GM21360 (cell line): ENCODE measurements around the gene HNRNPLL.
"Not testable (repeated sequence)": the region's sequence is repeated elsewhere in the genome, so short reads cannot be mapped to it uniquely, and the experiment has no call there.

ENCODE experiments used
- ATAC-seq: cut with Tn5 transposase; IDR thresholded peaks from one replicate; pipeline ENCODE4 v1.9.1; 2021; ENCODE audit warnings: mild to moderate bottlenecking, moderate library complexity; ENCODE audit not compliant: unreplicated experiment

Gene HNRNPLL

DNA sequence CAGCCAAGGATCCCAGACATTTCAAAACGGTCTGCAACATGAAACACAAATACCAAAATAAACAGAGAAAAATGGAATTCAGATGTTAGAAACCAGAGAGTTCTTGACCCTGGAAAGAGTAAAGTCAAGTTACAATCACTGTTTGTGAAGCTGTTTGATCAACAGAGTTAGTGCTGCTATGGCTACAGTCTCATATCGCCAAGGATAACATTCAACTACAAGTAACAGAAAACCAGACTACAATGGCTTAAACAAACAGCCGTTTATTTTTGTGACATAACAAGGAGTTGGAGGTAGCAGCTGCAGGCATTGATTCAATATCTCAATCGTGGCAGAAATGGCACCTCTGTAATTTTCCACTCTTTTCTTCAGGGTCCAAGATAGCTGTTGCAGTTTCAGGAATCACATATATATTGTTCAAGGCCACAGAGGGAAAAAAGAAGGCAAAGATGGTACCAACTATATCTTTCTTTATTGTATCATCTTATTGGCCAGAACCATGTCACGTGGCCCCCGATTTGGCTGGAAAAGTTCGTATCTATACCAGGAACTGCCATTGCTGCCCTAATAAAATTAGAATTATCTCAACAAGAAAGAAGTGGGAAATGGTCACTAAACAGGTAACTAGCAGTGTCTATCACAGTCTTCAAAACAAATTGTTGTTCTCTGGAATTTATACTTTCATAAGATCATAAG, 17.7 kb upstream of the HNRNPLL start:
- ATAC-seq = no peak

DNA sequence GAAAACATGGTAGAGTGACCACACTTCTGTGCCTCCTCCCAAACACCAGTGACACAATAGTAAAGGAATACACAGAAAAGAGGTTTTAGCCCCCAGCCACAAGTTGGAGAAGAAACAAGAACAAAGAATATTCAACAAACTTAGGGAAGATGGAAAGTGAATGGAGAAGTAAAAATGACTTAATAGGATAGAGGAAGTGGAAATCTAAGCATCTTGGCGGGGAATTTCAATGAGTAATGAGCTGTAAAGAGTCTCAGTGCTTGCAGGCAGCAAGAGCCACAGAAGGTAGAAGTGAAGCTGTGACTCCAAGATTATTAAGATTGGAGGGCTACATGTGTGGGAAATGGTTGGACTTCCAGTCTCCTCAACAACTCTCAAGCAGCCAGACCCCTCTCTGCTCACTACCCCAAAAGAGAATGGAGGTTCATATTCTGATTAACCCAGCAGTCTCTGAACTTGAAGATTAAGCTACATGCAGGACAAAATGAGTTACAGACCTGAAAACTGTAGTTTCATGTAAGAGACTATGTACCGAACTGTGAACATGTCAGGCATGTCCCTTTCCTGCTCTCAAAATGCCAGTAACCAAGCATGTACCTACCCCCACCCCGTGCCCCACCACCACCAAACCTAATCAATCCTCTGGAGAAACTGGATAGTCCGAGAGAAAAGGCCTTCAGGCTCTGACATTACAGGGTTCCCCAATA, 16.9 kb upstream of the HNRNPLL start:
- ATAC-seq = no peak

DNA sequence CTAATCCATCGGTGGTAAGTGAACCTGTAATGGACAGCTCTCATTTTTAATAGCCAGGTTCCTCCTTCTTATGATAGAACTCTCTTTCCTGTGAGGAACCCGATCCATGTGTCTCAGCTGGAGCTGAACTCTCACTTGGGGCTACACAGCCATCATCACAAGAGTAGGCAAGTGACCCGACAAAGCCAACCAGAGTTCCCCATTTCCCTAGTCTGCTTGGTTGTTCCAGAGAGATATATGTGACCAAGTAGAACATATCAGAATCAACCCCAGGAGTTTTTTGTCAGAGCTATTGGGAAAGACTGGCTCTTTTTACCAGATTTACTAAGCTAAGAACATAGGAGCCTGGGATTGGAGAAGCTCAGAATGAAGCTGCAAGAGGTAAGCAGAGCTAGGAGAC, 14.6 kb upstream of the HNRNPLL start:
- no peak for ATAC-seq

DNA sequence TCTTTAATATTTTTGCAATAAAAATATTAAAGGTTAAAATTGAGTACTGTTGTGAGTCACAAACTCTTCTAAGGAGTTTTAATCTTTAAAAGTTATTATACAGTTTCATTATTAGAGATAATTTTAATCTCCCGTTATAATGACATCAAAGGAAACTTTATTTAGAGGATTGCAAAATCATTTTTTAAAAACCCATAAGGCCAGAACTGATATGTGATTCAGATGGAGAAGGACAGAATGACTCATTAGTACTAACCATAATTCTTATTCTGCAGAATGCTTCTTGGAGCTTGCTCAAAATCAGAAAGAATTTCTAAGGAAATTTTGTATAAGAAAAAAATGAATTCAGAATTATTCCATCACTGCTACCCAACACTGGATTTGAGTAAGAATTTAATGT, 12.5 kb upstream of the HNRNPLL start:
- ATAC-seq = no peak

- no peak for ATAC-seq
Observed at GRCh38 chr2:38613849-38614213, 11.1 kb upstream of the HNRNPLL start.

- no peak for ATAC-seq
Observed at GRCh38 chr2:38613126-38613848, 10.6 kb upstream of the HNRNPLL start.

- ATAC-seq = peak; percentile 57
Observed at GRCh38 chr2:38610851-38611801, 8.4 kb upstream of the HNRNPLL start.

- ATAC-seq = not testable (repeated sequence)
Observed at GRCh38 chr2:38609246-38609645, 6.5 kb upstream of the HNRNPLL start.

DNA sequence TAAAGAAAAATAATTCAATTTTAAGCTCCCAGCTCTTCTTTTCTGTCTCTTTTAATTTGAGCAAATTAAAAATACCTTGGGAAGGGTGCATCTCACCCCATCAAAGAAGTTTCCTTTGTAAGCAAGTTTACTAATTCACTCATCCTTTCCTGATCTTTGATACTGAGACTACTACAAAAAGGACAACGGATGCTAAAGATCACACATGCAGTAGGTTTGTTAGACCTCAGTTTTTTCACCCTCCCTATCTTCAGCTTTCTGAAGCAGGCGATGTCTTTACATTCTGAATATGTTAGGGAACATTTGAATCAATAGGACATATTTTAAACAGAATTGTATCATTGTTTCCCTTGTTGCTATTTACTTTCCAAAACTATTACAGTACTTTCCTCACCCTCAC, 6.0 kb upstream of the HNRNPLL start:
- no peak for ATAC-seq

DNA sequence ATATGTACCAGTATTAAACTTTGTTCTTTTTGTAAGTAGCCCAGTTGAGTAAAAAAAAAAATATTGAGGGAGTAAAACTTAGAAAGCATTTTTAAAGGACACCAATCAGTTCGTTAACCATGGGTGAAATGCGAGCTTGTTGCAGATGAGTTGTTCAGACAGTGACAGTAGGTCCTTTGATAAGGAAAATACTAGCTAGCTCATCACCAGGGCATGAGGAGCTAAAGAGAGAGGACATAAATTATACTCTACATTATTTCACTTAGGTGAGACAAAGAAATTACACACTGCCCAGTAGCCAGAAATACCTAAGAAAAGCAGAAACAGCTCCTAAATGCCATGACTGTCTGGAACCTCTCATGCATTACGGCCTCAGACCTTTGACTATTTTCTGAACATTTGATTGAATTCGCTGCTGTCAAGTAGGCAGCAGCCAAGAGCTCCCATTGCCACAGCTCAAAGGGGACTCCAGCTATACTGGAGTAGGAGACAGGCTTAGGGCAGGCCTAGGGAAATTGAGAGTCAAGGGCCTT, 2.6 kb upstream of the HNRNPLL start:
- ATAC-seq = no peak

DNA sequence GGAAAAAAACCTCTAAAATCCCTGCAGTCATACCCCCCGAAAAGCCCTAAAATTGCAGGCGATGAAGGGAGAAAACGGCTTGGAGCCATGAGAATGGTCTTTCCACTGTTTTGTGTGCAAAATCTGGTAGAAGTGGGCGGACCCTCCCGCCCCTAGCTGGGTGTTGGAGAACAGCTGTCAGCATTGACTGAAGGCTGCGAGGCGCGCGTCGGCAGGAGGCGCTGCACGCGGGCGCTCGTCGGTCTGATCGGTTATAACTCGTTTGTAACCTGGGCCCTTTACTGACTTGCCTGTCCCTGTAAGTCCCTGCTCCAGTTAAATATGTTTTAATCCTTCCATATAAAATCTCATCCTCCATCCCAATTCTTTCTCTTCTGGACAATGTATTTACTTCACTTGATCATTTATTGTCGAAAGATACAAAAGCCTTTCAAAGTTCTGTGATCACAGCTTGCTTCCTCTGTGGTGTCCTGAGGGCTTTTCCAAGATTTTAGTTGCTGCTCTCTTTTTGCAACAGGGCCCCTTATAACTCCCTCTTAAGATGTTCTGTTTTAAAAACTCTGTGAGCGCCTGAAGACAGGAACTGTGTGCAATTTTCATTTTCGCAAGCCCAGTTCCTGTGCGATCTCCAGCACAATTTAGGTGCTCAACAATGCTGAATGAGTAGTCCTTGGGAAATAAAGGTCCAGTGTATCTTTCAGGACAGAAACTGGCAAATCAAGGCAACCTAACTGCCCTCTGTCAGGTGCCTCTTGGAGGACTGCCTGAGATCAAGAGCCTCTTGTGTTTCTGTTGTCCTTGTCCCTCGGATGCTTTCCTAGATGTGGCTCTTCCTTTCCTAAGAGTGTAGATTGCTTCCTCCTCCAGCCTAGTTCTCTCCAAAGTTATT, 918 bp upstream of the HNRNPLL start:
- ATAC-seq = peak; percentile 43

- peak; percentile 4 for ATAC-seq
Observed at GRCh38 chr2:38602136-38602731, 494 bp downstream of the HNRNPLL start.

- no peak for ATAC-seq
Observed at GRCh38 chr2:38601463-38602135, 1.1 kb downstream of the HNRNPLL start.

DNA sequence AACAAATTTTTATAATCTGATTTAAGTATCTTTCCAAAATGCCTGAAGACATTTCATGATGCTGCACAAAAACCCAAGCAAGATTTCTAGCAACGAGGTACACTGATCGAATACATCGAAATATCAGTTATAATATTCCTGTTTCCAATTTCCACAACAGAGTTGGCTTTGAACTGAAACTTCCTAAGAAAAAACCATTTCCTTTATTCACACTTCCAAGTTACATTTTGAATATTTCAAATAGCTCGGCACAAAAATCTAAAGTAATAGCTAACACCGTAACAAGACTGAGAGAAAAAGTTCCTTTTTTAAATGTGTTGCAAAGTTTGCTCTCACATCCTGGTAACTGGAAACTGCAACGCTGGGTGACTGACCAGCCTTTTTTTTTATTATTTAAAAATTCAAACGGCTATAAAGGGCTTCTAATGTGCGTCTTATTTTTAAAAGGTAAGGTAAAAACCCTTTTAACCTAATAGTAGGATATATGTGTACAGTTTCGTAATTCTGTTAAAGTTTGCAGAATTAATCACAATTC, 1.7 kb downstream of the HNRNPLL start:
- ATAC-seq = no peak

GRCh38 chr2:38600242-38600891, 2.4 kb downstream of the HNRNPLL start:
- no peak for ATAC-seq

DNA sequence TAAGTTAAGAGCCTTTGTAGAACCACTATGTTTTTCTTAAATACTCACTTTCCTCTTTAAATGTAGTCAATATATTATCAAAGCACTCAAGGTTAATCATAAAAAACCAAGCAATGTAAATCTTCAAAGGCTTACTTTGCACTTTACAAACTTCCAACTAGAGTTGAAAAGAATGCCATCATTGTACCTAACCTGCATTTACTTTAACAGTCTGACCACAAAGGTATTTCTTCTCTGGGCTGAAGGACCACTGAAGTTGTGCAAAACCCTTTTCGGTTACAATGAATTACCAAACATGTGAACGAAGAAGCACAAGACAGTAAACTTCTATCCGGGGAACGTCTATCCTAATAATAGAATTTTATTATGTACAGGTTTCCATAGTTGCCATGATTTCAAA, 3.0 kb downstream of the HNRNPLL start:
- no peak for ATAC-seq

DNA sequence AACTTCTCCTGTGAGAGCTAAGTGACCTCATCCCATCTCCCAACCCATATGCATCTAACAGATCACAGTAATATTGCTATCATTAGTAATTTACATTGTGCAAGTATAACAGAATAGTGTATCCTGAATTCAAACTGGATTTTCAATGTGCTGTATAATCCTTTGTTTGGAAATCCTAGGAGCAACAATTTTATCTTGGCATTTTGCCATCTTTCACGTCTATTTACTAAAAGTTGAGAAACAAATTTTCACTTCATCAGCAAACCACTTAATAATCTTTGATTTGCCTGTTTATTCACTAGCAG, 3.8 kb downstream of the HNRNPLL start:
- no peak for ATAC-seq
